ENCODE measurements around the gene HEG1. TPM values are rescaled to one million over a fixed set of nuclear protein-coding genes. Genes with fewer than 3 reads are reported as not detected.

HEG1 gene
- total and polyA plus RNA-seq, 2 of the 8 experiments (the other 6 are each of a cell fraction or from before 2014, with no cell fraction given) = 5.3 to 9.7 TPM

- Histone ChIP-seq H3K36me3 (ENCODE audit: control insufficient read depth in 2 of 4, insufficient read depth in 4 of 4, low read length in 3 of 4) (peaks cover 0 to 5% (median 2%) of the 10 kb centered on the region in 4 experiments; a peak in 2 of 8 replicates), H3K14ac (ENCODE audit: insufficient read length) (no peak overlapping the region), H4K5ac (ENCODE audit: insufficient read length, low read depth, low read length) (no peak overlapping the region), H3K23me2 (ENCODE audit: low read depth, low read length) (no peaks in the 10 kb centered on the region), H2BK20ac (ENCODE audit: low read length) (no peak overlapping the region), H3K27me3 (replicated peaks in 1 of 4; ENCODE audit: control insufficient read depth in 3 of 4, extremely low read depth in 1 of 4, insufficient read depth in 3 of 4, low read length in 3 of 4) (no peaks in the 10 kb centered on the region), H4K8ac (ENCODE audit: extremely low read depth, insufficient read depth, low read length) (no peak overlapping the region), H2BK5ac (ENCODE audit: low read depth, low read length) (no peak overlapping the region), H3K23ac (ENCODE audit: insufficient read length) (no peak overlapping the region), H2BK15ac (ENCODE audit: low read length) (no peak overlapping the region), H3K4ac (replicated peaks; ENCODE audit: insufficient read length, low read depth, low read length) (no peak overlapping the region), H4K20me1 (replicated peaks in 1 of 2; ENCODE audit: control insufficient read depth in 1 of 2, insufficient read depth in 2 of 2, low read length in 2 of 2) (no peaks in the 10 kb centered on the region), H2AK5ac (ENCODE audit: low read depth, low read length) (no peak overlapping the region), H3K9ac (replicated peaks in 1 of 4; ENCODE audit: extremely low read depth in 1 of 4, low read depth in 3 of 4, low read length in 3 of 4) (no peak overlapping the region; a peak in 1 of 7 replicates), H3K4me1 (replicated peaks in 1 of 4; ENCODE audit: control insufficient read depth in 3 of 4, insufficient read depth in 4 of 4, low read length in 3 of 4) (peaks cover 8 to 15% (median 8%) of the 10 kb centered on the region in 4 experiments), H2BK12ac (ENCODE audit: low read depth, low read length) (no peak overlapping the region), H3K79me2 (ENCODE audit: control insufficient read depth in 1 of 2, insufficient read depth in 2 of 2, low read length in 2 of 2) (no peaks in the 10 kb centered on the region), H3K79me1 (ENCODE audit: low read depth, low read length) (no peaks in the 10 kb centered on the region), H3K18ac (ENCODE audit: extremely low read depth, low read length) (no peak overlapping the region), H2BK120ac (replicated peaks; ENCODE audit: low read depth, low read length) (no peak overlapping the region), H3K27ac (ENCODE audit: low read depth, low read length) (no peak overlapping the region), H3K4me3 (ENCODE audit: extremely low read depth in 1 of 4, insufficient read depth in 2 of 4, low read depth in 3 of 4, low read length in 4 of 4) (no peak overlapping the region), H4K91ac (replicated peaks; ENCODE audit: insufficient read length, low read length) (no peak overlapping the region), H3K9me3 (ENCODE audit: insufficient read depth in 2 of 2, low read depth in 1 of 2, low read length in 1 of 2) (peaks cover 0 to 3% of the 10 kb centered on the region in 2 experiments; a peak in 1 of 4 replicates), H2AFZ (ENCODE audit: low read length) (no peak overlapping the region), H3K4me2 (ENCODE audit: insufficient read depth in 1 of 2, low read depth in 2 of 2, low read length in 2 of 2) (no peak overlapping the region), H3K56ac (replicated peaks; ENCODE audit: insufficient read length, low read depth, low read length) (no peak overlapping the region)
- POLR2A ChIA-PET (ENCODE audit: partially characterized antibody) = no interaction called here
- WGBS, 2 experiments (ENCODE audit: extremely low coverage in 1 of 2, insufficient coverage in 1 of 2, insufficient read length in 1 of 2, insufficient replicate concordance in 2 of 2, low coverage in 1 of 2, low lambda C conversion rate in 2 of 2, missing lambda C conversion rate in 1 of 2) = 90% methylated on average over 21 of the region's 21 CpGs; no CpG with 5 or more reads in 1 of the 2 experiments
- CTCF ChIA-PET (ENCODE audit: partially characterized antibody) = interaction anchor here (0.7 to 2.1 kb wide), 7 partner anchors 14 to 586 kb away, joined by 3 to 6 read pairs (median 3); no protein-coding TSS in a partner anchor
- DNase-seq (ENCODE audit: low read depth in 1 of 2, low spot score in 2 of 2) = no peak
- FAIRE-seq = no peak
- TF ChIP-seq E2F6 (IDR thresholded peaks at IDR 0.05) (no peak), TEAD4 (IDR thresholded peaks at IDR 0.05; ENCODE audit: low read depth, low read length) (no peak)
Observed at GRCh38 chr3:124997303-124998246, 58.2 kb downstream of the HEG1 start.

Data from H1 (cell line).